ENCODE data around the gene LRRK1. TPM values are rescaled to one million over a fixed set of nuclear protein-coding genes. Genes with fewer than 3 reads are reported as not detected.
"Not testable (repeated sequence)": the region's sequence is repeated elsewhere in the genome, so short reads cannot be mapped to it uniquely, and the experiment has no call there.

LRRK1 gene
- total and polyA plus RNA-seq, 8 donors: 2.3 to 73.3 (median 7.0) TPM

GRCh38 chr15:101070024-101070423 lies 150.9 kb downstream of the LRRK1 start:
- TF ChIP-seq EP300 (IDR thresholded peaks at IDR 0.05) (no peak), POLR2A (IDR thresholded peaks at IDR 0.05) (no peak), CTCF (IDR thresholded peaks at IDR 0.05) (no peak), POLR2AphosphoS5 (IDR thresholded peaks at IDR 0.05) (no peak)
- no peaks in the 10 kb centered on the region for H3K27me3 ChIP-seq
- no peak for DNase-seq
- no peak overlapping the region for H3K4me3 ChIP-seq
- 71 to 80% (median 75%) methylated on average over 6 of the region's 6 CpGs for WGBS, 5 donors
- no peaks in the 10 kb centered on the region for H3K9me3 ChIP-seq
- peak overlapping the region; percentile 16 to 80 (median 73) for H3K27ac ChIP-seq
- intact Hi-C loops (cut with DNase I; ENCODE audit: low total_unique reads): loop anchor here (10.0 kb wide), 1 partner anchor 625 kb away; no protein-coding TSS in a partner anchor
- H3K36me3 ChIP-seq: peaks cover 0 to 38% (median 15%) of the 10 kb centered on the region in 4 donors
- H3K4me1 ChIP-seq: peaks cover 5 to 21% (median 15%) of the 10 kb centered on the region in 4 donors

DNA sequence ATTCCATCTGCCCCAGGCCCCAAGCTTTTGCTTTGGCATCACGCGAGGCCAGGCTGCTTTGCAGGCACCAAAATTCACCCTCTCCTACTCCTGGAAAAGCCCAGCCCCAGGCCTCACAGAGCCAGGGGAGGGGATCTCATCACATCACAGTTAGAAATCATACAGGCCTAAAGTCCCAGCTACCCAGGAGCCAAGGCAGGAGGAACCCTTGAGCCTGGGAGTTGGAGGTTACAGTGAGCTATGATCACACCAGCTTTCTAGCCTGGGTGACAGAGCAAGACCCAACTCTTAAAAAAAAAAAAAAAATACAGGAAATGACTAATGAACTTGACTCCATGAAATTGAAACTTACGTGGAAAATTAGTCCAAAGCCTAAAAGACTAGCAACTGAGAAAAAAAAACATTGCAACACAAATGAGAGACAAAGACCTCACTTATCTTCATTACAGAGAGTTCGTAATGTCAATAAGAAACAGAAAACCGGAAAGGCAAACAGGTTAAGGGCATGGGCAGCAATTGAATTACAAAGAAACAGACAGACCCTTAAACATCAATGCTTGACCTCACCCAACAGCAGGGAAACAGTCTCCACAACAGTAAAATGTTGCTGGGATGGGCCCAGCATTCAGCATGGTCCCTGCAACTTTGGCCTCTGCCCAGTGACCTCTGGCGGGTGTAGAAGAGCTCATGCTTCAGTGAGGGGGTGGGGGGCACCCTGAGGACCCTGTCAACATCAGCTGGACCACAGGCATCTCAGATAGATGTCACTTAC lies 151.5 kb downstream of the LRRK1 start:
- Histone ChIP-seq H3K36me3 (peaks cover 0 to 31% (median 12%) of the 10 kb centered on the region in 4 donors), H3K9me3 (no peaks in the 10 kb centered on the region), H3K27me3 (no peaks in the 10 kb centered on the region), H3K4me1 (peaks cover 5 to 21% (median 15%) of the 10 kb centered on the region in 4 donors), H3K27ac (peak overlapping the region; percentile 54 to 80 (median 73)), H3K4me3 (no peak overlapping the region)
- TF ChIP-seq EP300 (IDR thresholded peaks at IDR 0.05) (no peak), POLR2AphosphoS5 (IDR thresholded peaks at IDR 0.05) (no peak), CTCF (IDR thresholded peaks at IDR 0.05) (no peak), POLR2A (IDR thresholded peaks at IDR 0.05) (no peak)
- DNase-seq: no peak
- WGBS, 5 donors: 53 to 59% (median 58%) methylated on average over 6 of the region's 6 CpGs
- intact Hi-C loops (cut with DNase I; ENCODE audit: low total_unique reads): loop anchor here (10.0 kb wide), 1 partner anchor 626 kb away; no protein-coding TSS in a partner anchor

GRCh38 chr15:101071651-101072050 lies 152.5 kb downstream of the LRRK1 start:
- 90 to 97% (median 96%) methylated on average over 10 of the region's 10 CpGs for WGBS, 5 donors
- Histone ChIP-seq H3K36me3 (peaks cover 0 to 21% (median 3%) of the 10 kb centered on the region in 4 donors), H3K27me3 (no peaks in the 10 kb centered on the region), H3K27ac (peak overlapping the region in 2 of 5 donors; percentile 72 to 78), H3K4me1 (peaks cover 5 to 21% (median 15%) of the 10 kb centered on the region in 4 donors), H3K4me3 (no peak overlapping the region), H3K9me3 (no peaks in the 10 kb centered on the region)
- intact Hi-C loops (cut with DNase I; ENCODE audit: low total_unique reads): loop anchor here (10.0 kb wide), 1 partner anchor 627 kb away; no protein-coding TSS in a partner anchor
- no peak for TF ChIP-seq EP300 (IDR thresholded peaks at IDR 0.05)
- TF ChIP-seq CTCF (IDR thresholded peaks at IDR 0.05): no peak
- no peak for DNase-seq

DNA sequence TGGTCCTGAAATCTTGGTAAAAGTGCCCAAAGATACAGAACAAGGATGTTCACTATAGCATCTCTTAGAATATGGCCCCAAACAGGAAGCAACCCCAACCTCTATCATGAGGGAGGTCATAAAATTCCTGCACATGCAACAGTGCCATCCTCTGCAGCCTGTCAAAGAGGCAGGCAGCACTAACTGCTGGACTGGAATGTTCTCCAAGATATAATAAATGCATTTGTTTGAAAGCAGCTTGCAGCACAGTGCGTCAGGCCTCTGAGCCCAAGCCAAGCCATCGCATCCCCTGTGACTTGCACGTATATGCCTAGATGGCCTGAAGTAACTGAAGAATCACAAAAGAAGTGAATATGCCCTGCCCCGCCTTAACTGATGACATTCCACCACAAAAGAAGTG lies 153.1 kb downstream of the LRRK1 start:
- not testable (repeated sequence) for H3K27ac ChIP-seq, H3K9me3 ChIP-seq, H3K27me3 ChIP-seq, DNase-seq, H3K4me3 ChIP-seq
- Histone ChIP-seq H3K36me3 (peaks cover 0 to 16% (median 0%) of the 10 kb centered on the region in 4 donors), H3K4me1 (peaks cover 5 to 21% (median 15%) of the 10 kb centered on the region in 4 donors)
- intact Hi-C loops (cut with DNase I; ENCODE audit: low total_unique reads): loop anchor here (10.0 kb wide), 1 partner anchor 627 kb away; no protein-coding TSS in a partner anchor
- WGBS, 5 donors: 81 to 100% (median 86%) methylated on average over 4 of the region's 4 CpGs

DNA sequence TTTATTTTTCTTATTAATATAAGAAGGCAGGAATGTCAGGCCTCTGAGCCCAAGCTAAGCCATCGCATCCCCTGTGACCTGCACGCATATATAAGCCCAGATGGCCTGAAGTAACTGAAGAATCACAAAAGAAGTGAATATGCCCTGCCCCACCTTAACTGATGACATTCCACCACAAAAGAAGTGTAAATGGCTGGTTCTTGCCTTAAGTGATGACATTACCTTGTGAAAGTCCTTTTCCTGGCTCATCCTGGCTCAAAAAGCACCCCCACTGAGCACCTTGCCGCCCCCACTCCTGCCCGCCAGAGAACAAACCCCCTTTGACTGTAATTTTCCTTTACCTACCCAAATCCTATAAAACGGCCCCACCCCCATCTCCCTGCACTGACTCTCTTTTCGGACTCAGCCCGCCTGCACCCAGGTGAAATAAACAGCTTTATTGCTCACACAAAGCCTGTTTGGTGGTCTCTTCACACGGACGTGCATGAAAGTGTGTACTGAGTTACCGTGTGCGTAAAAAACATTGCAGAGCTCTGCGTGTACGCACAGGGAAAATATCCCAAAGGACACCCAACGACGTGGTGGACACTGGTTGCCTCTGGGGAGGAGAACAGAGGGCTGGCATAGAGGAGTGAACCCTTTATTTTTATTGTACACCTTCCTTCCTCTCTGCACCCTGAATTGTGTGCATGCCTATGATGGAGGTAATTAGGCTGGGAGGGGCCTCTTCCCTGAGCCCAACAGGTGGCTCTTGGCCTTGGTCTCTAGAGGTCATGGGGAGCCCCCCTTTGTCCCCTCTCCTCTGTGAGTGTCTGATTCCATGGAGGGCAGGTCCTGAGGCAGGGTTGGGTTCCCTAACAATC lies 158.9 kb downstream of the LRRK1 start:
- H3K27ac ChIP-seq, H3K4me1 ChIP-seq, H3K4me3 ChIP-seq, H3K36me3 ChIP-seq, H3K27me3 ChIP-seq, DNase-seq, H3K9me3 ChIP-seq: not testable (repeated sequence)
- 86 to 91% (median 88%) methylated on average over 15 of the region's 15 CpGs for WGBS, 5 donors
- intact Hi-C loops (cut with DNase I; ENCODE audit: low total_unique reads): loop anchor here (10.0 kb wide), 1 partner anchor 633 kb away; no protein-coding TSS in a partner anchor

Measured in stomach (tissue), 9 donors.